GM06990 (cell line): ENCODE measurements around the gene RGS5.

Experiments used
- DNase-seq: peaks from one replicate; pipeline ENCODE4 v3.0.0-alpha.2; 2011; ENCODE audit not compliant: insufficient read length; ENCODE audit errors: extremely low read depth
- H3K27me3 ChIP-seq: replicated peaks from 2 replicates; pipeline ENCODE4 v1.6.0; 2011; ENCODE audit warnings: low read length; ENCODE audit not compliant: control insufficient read depth, insufficient read depth
- H3K36me3 ChIP-seq: 2 replicates; pipeline ENCODE4 v1.5.1; 2011; ENCODE audit warnings: low read length; ENCODE audit not compliant: control insufficient read depth, insufficient read depth
- H3K4me3 ChIP-seq: replicated peaks from 2 replicates; pipeline ENCODE4 v1.5.1; 2011; ENCODE audit warnings: low read depth, mild to moderate bottlenecking, control low read depth, low read length
- TF ChIP-seq, protein P1 (sequence below): IDR thresholded peaks from 2 replicates; pipeline ENCODE4 v1.5.1; 2011; ENCODE audit warnings: low read length, control low read depth, mild to moderate bottlenecking, inconsistent platforms; ENCODE audit not compliant: insufficient read depth, poor library complexity, severe bottlenecking

RGS5 gene

GRCh38 chr1:163205513-163205912 lies 2.8 kb upstream of the RGS5 start:
- Histone ChIP-seq H3K4me3 (no peak overlapping the region), H3K36me3 (no peaks in the 10 kb centered on the region), H3K27me3 (no peaks in the 10 kb centered on the region)
- TF ChIP-seq, protein P1, sequence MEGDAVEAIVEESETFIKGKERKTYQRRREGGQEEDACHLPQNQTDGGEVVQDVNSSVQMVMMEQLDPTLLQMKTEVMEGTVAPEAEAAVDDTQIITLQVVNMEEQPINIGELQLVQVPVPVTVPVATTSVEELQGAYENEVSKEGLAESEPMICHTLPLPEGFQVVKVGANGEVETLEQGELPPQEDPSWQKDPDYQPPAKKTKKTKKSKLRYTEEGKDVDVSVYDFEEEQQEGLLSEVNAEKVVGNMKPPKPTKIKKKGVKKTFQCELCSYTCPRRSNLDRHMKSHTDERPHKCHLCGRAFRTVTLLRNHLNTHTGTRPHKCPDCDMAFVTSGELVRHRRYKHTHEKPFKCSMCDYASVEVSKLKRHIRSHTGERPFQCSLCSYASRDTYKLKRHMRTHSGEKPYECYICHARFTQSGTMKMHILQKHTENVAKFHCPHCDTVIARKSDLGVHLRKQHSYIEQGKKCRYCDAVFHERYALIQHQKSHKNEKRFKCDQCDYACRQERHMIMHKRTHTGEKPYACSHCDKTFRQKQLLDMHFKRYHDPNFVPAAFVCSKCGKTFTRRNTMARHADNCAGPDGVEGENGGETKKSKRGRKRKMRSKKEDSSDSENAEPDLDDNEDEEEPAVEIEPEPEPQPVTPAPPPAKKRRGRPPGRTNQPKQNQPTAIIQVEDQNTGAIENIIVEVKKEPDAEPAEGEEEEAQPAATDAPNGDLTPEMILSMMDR = no peak
- no peak for DNase-seq

DNA sequence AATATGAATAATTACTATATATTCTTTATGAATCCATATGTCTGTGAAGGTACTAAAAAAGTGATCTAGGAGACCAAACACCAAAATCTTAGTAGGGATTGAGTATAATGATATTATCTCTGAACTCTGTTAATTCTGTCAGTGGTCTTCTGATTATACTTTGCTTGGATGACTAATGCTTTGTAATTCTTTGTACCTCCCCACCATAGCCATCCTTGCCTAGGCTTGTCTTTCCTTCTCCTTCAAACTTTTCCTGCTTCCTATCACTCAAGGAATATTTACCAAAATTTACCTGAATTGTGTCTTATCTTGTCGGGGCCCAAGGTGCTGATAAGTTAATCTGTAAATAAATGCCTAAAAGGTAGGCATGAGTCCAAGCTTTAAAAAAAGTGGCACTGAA lies 845 bp upstream of the RGS5 start:
- TF ChIP-seq, protein P1 = no peak
- Histone ChIP-seq H3K27me3 (no peaks in the 10 kb centered on the region), H3K36me3 (no peaks in the 10 kb centered on the region), H3K4me3 (no peak overlapping the region)
- no peak for DNase-seq

DNA sequence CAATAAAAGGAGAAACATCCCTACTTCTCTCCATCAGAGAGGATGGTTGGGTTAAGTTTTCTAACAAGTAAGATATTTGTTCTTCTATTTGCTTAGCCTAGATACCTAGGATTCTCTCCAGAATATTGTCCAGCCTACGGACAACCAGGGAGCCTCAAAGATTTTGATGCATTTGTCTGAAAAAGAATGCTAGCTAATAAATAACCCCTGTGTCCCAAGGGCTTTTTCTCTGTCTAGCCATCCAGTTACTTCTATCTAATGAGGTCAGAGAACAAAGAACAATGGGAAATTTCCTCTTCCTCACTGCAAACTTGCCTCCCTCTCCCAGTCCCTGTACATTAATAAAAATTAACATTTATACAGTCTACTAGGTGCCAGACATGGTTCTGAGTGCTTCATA lies 810 bp downstream of the RGS5 start:
- TF ChIP-seq, protein P1 = no peak
- Histone ChIP-seq H3K27me3 (no peaks in the 10 kb centered on the region), H3K4me3 (no peak overlapping the region), H3K36me3 (no peaks in the 10 kb centered on the region)
- no peak for DNase-seq

- Histone ChIP-seq H3K27me3 (no peaks in the 10 kb centered on the region; the same call in 1 of the 2 replicates), H3K36me3 (no peaks in the 10 kb centered on the region), H3K4me3 (no peak overlapping the region)
- no peak for DNase-seq
- TF ChIP-seq, protein P1 = no peak
Observed at GRCh38 chr1:163197022-163197421, 5.7 kb downstream of the RGS5 start.

- Histone ChIP-seq H3K27me3 (no peaks in the 10 kb centered on the region; the same call in 1 of the 2 replicates), H3K4me3 (no peak overlapping the region), H3K36me3 (no peaks in the 10 kb centered on the region)
- no peak for DNase-seq
- TF ChIP-seq, protein P1 = no peak
Observed at GRCh38 chr1:163196449-163196787, 6.3 kb downstream of the RGS5 start.

DNA sequence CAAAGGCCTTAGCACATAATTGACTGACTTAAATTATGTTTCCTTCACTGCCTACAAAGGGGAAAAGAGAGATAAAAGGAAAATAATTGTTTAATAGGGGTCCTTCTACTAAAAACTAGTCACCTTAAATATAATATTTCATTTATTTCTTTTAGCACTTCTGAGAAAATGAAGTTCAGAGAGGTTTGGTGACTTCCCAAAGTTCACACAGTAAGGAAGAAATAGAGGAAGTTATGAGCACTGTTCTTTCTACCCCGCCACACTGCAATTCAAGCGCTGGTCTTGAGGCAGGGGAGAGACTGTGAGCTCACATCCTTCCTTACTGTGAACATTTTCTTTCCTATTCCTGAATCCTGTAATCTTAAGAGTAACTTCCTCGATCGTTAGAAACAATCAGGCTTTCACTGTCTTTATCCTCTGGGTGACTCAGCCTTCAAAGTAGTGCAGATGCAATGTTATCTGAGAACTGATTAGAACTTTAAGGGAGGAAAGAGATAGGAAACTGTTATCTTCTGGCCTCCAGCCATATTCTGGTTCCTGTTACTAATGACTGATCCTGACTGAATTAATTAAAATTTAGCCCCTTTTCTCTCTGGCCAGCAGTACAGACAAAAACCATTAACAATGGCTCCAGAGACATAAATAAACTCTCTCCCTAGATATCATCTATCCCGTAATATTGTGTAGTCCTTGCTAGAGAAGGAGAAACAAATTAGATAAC lies 6.8 kb downstream of the RGS5 start:
- H3K4me3 ChIP-seq = no peak overlapping the region
- TF ChIP-seq, protein P1 = no peak
- no peaks in the 10 kb centered on the region; the same call in 1 of the 2 replicates for H3K27me3 ChIP-seq
- DNase-seq = no peak
- H3K36me3 ChIP-seq = no peaks in the 10 kb centered on the region
